Stimulated activated CD4-positive, alpha-beta T cell treated with anti-CD3 and anti-CD28 coated beads, Interleukin-2, amount 100 ng/mL, for 24 hours (primary cell): ENCODE data around the gene SLPI.

ENCODE experiments used
- DNase-seq, 2 donors: peaks; one replicate each; pipeline ENCODE4 v3.0.0-alpha.2; 2020

Gene SLPI

GRCh38 chr20:45211569-45212474, 42.5 kb downstream of the SLPI start:
- DNase-seq, result no peak

GRCh38 chr20:45209924-45210323, 44.4 kb downstream of the SLPI start:
- no peak for DNase-seq

- no peak for DNase-seq
Measured at GRCh38 chr20:45206725-45207124, 47.6 kb downstream of the SLPI start, which contains the start of gene SEMG1. Gene SEMG1 (plus strand): TSS chr20:45207033. CDS start chr20:45207054, 21 bp downstream.
